Left lobe of liver (tissue), 2 donors: ENCODE data around the gene CATSPERD. TPM values are rescaled to one million over a fixed set of nuclear protein-coding genes. Genes with fewer than 3 reads are reported as not detected.
"Not testable (repeated sequence)": the region's sequence is repeated elsewhere in the genome, so short reads cannot be mapped to it uniquely, and the experiment has no call there.

Experiments used
- ATAC-seq: fragments of 200-7000 bp; cut with Tn5 transposase; one replicate; pipeline ENCODE4 v1.9.1; 2020; ENCODE audit warnings: mild to moderate bottlenecking, moderate library complexity
- DNase-seq: peaks from one replicate; pipeline ENCODE4 v3.0.0-alpha.2; 2020; ENCODE audit warnings: low spot score
- total RNA-seq: library from RNA; stranded (reverse); gene quantifications from one replicate; pipeline ENCODE4 v1.2.1, GENCODE V29; 2021
- donor health status: DM: no; HTN: no; CAD: no; lungs with moderate emphysema.
- donor health status: DM: no; HTN: yes; CAD: no.

Gene CATSPERD
- total RNA-seq, 1 donor from 2014 or later = not detected

GRCh38 chr19:5684694-5685430 lies 35.6 kb upstream of the CATSPERD start:
- ATAC-seq (no peak), DNase-seq (no peak)

GRCh38 chr19:5686326-5686646 lies 34.2 kb upstream of the CATSPERD start:
- ATAC-seq (no peak), DNase-seq (no peak)

GRCh38 chr19:5686647-5687359 lies 33.6 kb upstream of the CATSPERD start:
- ATAC-seq (peak; percentile 80), DNase-seq (peak; percentile 98)

GRCh38 chr19:5687360-5688198 lies 32.9 kb upstream of the CATSPERD start:
- ATAC-seq = no peak
- DNase-seq = no peak

GRCh38 chr19:5688262-5688881 lies 32.1 kb upstream of the CATSPERD start:
- ATAC-seq, DNase-seq: not testable (repeated sequence)

GRCh38 chr19:5690125-5690954 lies 30.1 kb upstream of the CATSPERD start, which contains the start of gene RPL36:
TSS of gene RPL36 (plus strand) at chr19:5690295. CDS start at chr19:5690508, 213 bp downstream.
- DNase-seq (peak; percentile 99), ATAC-seq (peak; percentile 70)

GRCh38 chr19:5690955-5691821 lies 29.2 kb upstream of the CATSPERD start:
- ATAC-seq (no peak), DNase-seq (no peak)

GRCh38 chr19:5691822-5692722 lies 28.4 kb upstream of the CATSPERD start:
- DNase-seq = no peak
- ATAC-seq = no peak

- DNase-seq (no peak), ATAC-seq (no peak)
These were observed 27.7 kb upstream of the CATSPERD start for GRCh38 chr19:5692723-5693194.

- ATAC-seq (no peak), DNase-seq (peak; percentile 47)
These were observed 27.0 kb upstream of the CATSPERD start for GRCh38 chr19:5693195-5694166.

- ATAC-seq (no peak), DNase-seq (no peak)
These were observed 26.1 kb upstream of the CATSPERD start for GRCh38 chr19:5694167-5694955.

- DNase-seq = no peak
- no peak for ATAC-seq
These were observed 25.3 kb upstream of the CATSPERD start for GRCh38 chr19:5694956-5695648.

- DNase-seq (no peak), ATAC-seq (no peak)
These were observed 24.7 kb upstream of the CATSPERD start for GRCh38 chr19:5695649-5696195.

- DNase-seq (peak; percentile 48), ATAC-seq (no peak)
These were observed 24.0 kb upstream of the CATSPERD start for GRCh38 chr19:5696196-5697021.
